Suprapubic skin (tissue), 3 donors: ENCODE measurements around the gene TMEM86B.

Experiments
- EP300 ChIP-seq: sonication (generic); formaldehyde crosslinking; IDR thresholded peaks from one replicate; pipeline ENCODE4 v1.6.1; 2017; ENCODE audit warnings: antibody characterized with exemption
- POLR2A ChIP-seq, 2 donors: fragments of 450-650 bp; IDR thresholded peaks; one replicate each; pipeline ENCODE4 v1.6.1; 2017; ENCODE audit warnings: antibody characterized with exemption in 2 of 2, mild to moderate bottlenecking in 2 of 2, moderate library complexity in 2 of 2
- TF ChIP-seq, protein P1 (sequence below), 2 donors: fragments of 200-600 bp in 1 of 2; fragments of 450-650 bp in 1 of 2; sonication (generic) in 1 of 2; IDR thresholded peaks; one replicate each; pipeline ENCODE4 v1.5.1; 2016 to 2019; ENCODE audit warnings: antibody characterized with exemption in 2 of 2, mild to moderate bottlenecking in 1 of 2, moderate library complexity in 1 of 2

DNA sequence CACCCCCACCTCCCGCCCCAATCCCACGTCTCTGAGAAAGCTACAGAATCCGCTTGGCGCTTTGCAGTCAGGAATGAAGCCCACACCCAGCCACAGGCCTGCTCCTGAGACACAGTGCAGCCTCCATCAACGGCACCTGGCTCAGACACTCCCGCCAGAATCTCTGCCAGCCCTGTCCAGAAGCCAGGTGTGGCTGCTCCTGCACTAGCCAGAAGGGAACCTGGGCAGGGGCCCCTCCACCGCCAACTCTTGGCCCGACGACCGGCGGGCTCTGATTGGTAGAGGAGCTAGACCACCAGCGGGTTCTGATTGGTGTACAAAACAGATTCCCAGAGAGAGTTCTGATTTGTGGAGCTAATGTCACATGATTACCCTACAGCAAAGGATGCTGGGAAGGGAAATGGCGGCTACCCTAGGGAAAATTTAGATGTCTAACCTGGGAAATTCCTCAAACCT is 33.1 kb upstream of the TMEM86B start:
- TF ChIP-seq POLR2A (IDR thresholded peaks at IDR 0.05) (no peak), EP300 (no peak)
- TF ChIP-seq, protein P1, sequence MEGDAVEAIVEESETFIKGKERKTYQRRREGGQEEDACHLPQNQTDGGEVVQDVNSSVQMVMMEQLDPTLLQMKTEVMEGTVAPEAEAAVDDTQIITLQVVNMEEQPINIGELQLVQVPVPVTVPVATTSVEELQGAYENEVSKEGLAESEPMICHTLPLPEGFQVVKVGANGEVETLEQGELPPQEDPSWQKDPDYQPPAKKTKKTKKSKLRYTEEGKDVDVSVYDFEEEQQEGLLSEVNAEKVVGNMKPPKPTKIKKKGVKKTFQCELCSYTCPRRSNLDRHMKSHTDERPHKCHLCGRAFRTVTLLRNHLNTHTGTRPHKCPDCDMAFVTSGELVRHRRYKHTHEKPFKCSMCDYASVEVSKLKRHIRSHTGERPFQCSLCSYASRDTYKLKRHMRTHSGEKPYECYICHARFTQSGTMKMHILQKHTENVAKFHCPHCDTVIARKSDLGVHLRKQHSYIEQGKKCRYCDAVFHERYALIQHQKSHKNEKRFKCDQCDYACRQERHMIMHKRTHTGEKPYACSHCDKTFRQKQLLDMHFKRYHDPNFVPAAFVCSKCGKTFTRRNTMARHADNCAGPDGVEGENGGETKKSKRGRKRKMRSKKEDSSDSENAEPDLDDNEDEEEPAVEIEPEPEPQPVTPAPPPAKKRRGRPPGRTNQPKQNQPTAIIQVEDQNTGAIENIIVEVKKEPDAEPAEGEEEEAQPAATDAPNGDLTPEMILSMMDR (IDR thresholded peaks at IDR 0.05) = no peak
